Activated CD4-positive, alpha-beta T cell treated with anti-CD3 and anti-CD28 coated beads for 4 hours (primary cell): ENCODE measurements around the gene TSPAN4.

Experiments used
- DNase-seq, 2 donors: peaks; one replicate each; pipeline ENCODE4 v3.0.0-alpha.2; 2020

The TSPAN4 gene

DNA sequence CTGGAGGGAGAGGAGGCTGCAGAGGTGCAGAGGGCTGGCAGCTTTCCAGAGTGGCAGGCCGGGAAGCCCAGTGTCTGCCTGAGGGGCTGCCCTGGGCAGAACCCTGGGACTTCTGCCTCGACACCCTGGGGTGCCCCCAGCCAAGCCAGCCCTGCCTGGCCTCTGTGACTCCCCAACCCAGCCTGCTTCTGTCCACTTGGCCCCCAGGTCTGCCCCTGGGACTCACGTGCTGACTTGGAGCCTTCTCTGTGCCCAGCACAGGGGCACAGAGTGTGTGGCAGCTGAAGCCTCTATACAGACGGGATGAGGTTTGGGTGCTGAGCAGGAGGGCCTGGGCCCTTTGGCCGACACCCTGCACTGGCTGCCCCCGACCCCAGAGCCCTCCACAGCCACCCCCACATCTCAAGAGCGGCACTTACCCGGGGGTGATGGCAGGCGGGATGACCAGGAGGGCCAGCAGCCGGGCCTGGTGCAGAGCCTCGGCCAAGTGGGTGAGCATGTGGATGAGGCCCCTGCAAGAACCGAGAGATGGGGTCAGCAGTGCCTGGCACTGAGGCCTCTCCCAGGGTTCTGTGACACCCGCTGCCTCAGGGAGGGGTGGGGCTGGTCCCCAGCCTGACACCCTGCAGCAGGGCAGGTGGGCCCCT lies 50.5 kb downstream of the TSPAN4 start:
- DNase-seq, result no peak

DNA sequence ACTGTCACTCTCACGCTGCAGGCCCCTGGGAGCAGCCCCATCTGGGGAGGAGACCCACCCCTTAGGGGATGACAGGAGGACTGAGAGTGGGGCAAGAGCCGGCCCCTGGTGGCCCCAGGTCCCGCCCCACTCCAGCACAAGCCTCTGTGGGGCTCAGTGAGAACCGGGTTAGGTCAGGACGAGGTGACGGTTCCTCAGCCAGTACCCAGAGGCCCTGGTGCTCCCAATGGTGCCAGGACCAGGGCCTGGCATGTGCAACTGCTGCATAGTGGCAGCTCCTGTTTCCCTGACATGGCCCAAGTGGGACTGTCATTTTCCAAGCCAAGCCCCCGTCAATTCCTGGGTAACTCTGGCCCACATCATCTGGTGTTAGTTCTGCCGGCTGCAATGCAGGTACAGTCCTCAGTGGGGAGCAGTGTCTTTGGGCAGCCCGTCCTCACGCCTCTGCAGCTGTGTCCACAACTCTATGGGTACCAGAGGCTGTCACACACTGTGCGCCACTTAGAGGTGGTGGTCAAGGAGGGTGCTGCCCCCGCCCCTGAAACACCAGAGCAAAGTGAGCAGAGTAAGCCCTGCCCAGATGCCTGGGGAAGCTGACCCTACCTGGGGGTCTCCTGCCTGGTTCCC lies 52.0 kb downstream of the TSPAN4 start:
- DNase-seq, result no peak

DNA sequence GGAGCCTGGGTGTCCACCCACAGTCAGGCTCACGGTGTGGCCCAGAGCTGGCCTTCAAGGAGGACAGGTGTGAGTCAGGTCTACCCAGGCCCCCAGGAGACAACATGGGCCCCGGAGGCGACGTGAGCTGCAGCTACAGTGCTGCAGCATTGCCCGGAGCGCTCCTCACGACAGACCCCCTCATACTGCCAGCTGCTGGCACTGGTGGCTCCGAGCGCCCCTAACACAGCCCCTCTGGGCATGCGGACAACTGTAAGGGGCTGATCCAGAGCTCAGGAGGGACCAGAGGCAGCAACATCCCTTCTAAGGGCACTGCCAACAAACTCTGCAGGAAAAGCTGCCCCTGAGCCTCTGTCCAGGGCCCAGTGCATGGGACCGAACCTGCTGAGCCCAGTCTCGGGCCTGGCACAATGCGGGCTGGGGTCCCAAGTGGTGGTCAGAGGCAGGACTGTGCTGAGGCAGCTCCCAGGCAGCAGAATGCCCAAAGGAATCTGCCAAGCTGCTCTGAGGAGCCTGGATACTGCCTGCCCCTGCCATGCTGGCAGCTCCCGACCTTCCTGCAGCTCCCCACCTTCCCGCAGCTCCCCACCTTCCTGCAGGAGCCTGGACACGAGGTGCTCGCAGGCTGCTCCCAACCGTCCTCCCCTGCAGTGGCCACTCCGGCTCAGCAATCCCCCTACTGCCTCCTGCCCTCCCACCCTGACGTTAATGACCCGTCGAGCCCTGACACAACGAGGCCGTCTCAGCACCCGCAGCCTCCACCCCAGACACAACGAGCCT lies 52.9 kb downstream of the TSPAN4 start:
- no peak for DNase-seq

DNA sequence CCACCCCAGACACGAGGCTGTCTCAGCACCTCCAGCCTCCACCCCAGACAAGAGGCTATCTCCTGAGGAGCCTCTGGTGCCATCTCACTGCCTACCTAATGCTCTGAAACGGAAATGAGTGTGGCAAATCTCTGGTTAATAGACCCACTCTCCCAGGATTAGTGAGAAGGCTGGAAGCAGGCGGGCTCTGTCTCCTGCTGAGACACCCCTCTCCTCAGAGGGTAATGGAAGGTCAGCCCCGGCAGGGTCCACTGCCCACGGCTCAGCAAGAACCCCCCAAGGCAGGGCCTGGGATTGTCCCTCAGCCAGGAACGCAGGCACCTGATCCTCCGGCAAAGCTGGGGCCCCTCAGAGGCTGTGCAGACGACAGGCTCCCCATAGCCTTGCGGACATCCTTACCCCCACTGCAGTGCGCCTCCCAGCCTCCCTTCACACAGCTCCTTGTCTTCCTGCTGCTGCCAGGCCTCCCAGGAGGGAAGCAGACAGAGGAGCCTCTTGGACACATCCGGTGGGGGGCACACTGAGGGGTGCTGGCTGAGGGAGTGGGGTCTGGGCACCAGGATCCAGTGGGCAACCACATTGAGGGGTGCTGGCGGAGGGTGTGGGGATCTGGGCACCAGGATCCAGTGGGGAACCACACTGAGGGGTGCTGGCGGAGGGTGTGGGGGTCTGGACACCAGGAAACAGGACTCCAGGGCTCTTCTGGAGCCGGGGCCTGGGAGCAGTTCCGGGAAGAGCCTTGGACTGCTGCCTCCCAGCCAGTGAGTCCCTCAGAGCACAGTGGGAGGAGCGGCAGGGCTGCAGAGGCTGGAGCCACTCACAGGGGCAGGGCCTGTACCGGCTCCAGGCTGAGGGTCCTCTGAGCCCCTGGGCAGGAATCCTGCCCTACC lies 54.8 kb downstream of the TSPAN4 start:
- DNase-seq, result no peak

DNA sequence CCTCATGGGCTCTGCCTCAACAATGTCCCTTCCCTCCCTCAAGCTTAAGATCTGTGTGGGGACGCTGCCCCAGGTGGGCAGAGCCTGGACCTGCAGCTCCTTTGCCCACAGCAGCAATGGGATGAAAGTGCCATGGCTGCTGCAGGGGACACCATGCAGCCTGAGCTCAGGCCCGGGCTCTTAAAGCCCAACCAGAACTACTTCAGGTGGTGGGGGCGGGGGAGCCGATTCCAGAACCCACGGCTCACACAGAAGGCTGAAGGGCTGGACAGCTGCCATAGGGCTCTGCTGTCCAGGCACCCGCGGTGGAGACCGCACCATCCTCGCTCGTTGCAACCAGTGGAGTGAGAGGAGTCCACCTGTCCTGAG lies 55.5 kb downstream of the TSPAN4 start:
- no peak for DNase-seq

DNA sequence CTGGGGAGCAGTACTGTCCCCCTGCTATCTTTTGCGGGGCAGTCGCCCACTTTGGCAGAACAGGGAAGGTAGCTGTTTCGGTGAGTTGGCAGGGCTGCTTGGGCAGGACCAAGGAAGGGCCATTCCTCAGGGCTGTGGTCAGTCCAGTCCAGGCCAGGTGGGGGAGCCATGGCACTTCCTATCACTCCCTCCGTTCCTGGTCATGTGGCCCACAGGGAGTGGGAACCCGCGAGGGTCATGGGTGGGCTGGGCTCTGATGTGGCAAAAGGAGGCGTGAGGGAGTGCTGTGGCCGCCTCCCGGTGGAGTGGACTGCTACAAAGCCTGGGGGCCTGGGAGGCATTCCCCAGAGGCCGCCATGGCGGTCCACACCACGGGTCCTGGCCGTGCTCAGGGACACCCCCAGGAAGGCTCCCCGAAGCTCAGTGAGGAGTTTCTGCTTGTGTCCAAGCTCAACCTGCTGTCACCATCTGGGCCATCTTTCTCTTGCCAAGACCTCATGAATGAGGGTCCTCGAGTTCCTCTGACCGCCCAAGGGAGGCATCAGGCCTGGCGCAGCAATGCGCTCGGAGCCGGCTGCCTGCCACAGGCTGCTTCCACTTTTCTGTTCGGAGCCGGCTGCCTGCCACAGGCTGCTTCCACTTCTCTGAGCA lies 56.0 kb downstream of the TSPAN4 start:
- DNase-seq, result no peak

DNA sequence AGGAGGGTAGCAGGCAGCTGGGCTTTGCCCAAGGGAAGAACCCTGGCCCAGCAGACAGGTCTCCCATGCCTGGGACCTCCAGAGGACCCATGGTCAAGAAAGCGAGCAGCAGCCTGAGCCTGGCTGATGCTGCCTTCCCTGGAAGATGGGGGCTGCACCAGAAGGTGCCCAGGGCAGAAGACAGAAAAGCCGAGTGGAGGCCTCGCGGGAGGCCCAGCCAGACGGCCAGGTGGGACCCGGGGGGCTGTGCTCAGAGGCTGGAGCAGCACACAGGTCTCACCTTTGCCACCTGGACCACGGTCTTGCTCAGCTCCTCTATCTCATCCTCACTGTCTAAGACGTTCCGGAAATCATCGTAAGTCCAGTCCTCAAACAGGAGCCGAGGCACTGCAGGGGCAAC lies 57.1 kb downstream of the TSPAN4 start:
- no peak for DNase-seq

DNA sequence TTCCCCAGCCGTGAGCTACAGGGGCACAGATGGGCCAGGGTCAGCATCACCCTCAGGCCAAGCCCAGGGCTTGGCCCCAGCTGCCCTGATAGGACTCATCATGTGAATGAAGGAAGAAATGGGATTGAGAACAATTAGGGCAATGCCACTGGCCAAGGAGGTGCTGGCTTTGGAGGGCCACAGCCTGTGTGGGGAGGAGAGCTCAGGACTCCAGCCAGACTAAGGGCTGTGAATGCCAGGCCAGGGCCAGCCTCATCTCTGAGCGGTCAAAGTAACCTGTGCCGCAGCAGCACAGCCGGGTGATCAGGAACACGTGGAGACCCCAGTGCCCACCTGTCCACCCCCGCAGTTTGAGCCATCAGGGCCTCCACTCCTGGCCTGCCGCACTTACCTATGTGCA lies 57.9 kb downstream of the TSPAN4 start:
- DNase-seq, result no peak

DNA sequence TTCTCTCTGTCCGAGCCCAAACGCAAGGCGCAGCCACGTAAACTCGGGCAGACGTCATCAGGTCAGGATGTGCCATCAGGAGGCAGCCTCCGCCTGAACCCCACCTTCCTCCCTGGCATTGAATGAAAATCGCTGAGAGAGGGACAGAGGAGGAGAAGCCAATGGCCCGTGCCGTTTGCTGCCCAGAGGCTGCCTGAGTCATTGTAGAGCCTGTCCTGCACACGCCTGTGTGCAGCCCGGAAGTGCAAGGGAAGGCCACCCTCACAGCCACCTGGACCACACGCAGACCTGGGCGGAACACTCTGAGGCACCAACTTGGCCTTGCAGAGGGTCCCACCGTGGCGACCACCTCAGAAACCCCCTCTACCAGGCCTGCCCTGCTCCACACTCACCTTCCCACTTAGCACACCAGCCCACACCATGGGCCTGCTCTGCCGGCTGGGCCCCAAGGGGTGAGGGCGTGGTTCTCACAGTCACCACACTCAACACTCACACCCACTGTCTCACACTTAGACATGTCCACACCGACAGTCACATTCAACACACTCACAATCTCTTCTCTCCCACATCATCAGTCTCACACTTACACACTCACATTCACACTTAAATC lies 58.9 kb downstream of the TSPAN4 start:
- no peak for DNase-seq

DNA sequence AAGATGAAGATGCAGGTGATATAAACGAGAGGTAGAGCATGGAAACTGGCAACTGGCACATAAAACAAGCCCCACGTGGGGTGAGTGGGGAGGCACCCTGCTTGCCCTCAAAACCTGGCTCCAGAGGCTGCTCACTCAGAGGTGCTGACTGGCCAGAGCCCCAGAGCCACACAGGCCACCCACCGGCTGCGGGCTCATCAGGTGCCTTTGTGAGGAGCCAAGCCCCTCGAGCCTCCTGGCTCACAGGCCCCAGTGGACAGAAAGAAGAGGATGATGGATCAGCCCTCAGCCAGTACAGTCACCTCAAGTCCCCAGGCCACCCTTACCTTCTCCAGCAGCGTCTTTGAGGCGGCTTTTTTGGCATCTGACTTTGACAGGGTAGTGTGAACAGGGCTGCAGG lies 61.7 kb downstream of the TSPAN4 start:
- no peak for DNase-seq

DNA sequence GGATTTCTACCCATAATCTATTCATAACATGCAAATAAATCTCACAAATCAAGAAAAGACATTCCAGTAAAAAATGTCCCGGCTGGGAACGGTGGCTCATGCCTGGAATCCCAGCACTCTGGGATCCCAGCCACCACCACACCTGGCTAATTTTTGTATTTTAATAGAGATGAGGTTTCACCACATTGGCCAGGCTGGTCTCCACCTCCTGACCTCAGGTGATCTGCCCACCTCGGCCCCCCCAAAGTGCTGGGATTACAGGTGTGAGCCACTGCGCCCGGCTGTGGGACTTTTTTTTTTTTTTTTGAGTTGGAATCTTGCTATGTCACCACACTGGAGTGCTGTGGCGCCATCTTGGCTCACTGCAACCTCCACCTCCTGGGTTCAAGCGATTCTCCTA lies 63.3 kb downstream of the TSPAN4 start:
- DNase-seq, result no peak

DNA sequence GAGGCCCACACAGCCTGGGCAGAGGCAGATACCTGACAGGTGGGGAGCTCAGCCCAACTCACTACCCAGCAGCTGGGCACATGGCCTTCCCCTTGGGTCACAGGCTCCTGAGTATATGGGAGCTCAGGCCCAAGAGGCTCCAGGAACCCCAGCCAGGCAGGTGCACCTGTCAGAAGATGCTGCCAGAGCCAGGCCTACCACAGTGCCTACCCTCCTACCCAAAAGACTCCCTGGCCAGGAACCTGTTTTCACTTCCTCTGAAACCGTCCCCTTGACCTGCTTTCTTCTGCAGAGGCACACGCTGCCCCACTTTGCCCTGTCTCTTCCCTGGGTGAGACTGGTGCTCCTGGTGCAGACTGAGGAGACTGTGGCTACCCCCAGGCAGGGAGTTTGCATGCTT lies 65.0 kb downstream of the TSPAN4 start:
- DNase-seq, result no peak

DNA sequence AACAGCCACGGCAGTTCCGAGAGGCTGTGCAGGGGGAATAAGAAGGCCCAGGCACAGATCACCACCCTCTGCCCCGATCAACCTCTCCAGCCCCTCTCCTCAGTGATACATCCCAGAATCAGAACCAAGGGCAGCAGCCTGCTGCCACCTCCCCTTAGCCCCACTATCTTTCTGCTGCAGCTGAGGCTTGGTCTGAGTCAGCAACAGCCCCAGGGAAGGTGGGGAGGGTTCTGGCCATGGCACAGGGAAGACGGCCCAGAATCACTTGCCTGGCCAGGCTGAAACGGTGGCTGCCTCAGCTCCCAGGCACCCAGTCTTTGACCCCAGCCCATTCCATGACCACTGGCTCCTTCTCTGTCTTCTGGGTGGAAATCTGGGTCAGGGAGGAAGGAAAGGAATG lies 65.6 kb downstream of the TSPAN4 start:
- no peak for DNase-seq

DNA sequence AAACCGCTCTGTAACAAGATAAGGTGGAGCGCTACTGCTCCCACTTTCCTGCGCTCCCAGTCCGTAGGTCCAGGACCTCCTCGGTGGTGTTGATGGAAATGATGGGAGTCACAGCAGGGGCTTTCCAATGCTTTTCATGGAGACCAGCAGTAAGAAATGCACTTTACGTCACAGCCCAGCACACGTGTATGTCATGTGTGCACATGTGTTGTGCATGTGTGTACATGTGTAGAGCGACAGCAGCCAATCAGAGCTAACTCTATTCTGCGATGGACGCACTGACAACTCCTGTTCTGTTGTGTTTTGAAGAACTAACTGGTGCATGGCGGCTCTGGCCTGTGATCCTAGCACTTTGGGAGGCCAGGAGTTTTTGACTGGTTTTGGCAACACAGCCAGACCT lies 66.8 kb downstream of the TSPAN4 start:
- no peak for DNase-seq

DNA sequence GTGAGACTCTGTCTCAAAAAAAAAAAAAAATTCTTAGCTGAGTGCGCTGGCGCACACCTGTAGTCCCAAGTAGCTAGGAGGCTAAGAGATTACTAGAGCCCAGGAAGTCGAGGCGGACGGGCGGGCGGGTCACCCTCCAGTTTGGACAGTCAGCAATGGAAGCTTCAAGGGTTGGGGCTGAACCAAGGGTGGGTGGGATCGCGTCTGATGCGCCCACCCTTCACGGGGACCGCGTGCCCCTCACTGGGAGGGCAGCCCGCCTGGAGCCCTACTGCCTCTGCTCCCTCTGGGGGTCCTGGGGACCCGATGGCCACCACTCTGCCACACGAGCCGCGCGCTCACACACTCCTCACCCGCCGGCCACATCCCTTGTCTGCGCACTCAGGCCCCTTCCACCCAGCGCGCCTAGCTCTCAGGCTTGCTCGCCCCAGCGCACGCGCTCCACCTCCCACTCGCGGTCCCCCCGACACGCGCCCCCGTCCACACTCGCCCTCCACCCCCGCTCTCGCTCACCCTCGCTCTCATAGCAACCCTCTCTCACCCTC lies 67.5 kb downstream of the TSPAN4 start:
- peak; percentile 63 to 77 for DNase-seq

DNA sequence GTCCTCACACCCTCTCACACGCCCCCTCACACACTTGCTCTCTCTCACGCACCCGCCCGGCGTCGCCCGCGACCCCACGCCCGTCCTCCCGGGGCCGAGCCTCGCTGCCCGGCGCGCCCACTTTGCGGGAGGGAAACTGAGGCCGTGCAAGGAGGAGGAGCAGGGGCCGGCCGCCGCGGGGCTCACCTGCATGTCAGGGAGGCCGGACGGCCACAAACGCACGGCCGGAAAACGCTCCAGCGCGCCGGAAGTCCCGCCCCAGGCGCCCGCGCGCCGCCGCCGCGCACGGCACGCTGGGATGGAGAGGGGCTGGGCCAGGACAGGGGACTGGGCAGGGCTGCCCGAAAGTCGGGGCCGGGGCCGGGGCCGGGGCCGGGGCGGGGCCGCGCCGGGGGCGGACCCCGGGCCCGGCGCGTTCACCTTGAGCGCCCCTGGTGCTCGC lies 68.0 kb downstream of the TSPAN4 start, which contains the start of gene CHID1:
TSS of gene CHID1 (minus strand) at position 222 of the 442 bp plus-strand sequence. CDS start 5,994 bp downstream, outside the sequence.
- DNase-seq, result peak; percentile 75 to 76

DNA sequence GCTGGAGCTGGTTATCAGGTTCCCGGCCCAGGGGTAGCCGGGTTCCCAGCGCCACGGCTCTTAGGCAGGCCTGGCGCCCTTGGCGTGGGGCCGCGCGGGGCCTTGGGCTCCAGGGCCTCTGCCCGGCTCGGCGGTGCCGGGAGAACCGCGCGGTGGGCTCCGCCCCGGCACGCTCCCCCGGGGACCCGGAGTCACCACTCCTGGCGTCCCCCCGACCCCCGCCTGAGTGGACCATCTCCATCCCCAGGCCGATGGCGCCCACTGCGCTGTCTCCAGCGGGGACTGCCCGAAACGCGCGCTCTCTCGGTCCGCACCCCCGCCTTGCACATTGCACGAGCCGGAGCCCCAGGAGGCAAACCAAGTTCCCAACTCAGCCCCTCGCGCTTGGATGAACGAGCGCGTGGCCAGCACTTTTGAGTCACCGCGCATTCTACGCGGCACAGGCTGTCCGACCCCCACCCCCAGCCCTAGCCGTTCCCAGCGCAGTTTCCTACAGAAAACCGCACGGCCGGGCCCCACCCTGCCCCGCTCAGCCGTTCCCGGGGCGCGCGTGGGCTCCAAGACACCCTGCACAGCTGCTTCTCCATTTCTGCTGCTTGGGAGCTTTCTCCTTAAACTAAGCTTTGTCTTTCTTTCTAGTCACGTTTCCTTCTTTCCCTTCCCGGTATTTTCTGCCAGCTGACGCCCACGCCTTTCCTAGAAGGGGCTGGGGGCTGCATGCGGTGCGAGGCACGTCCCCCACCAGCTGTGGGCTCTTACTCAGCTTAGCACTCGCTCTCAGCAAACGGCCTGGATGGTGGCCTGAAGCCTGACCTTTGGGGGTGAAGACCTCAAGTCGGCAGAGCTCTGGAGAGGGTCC lies 68.6 kb downstream of the TSPAN4 start:
- DNase-seq, result peak; percentile 31 to 42

DNA sequence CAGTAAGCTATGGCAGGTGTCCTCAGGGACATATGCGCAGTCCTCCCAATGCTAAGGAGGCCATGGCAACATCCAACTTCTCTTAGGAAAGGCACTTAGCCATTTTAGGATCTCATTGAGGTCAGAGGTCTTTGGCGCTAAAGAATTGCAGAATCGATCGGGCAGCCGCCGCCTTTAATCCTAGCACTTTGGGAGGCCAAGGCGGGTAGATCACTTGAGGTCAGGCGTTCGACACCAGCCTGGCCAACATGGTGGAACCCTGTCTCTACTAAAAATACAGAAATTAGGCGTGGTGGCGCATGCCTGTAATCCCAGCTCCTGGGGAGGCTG lies 69.2 kb downstream of the TSPAN4 start:
- DNase-seq, result no peak

DNA sequence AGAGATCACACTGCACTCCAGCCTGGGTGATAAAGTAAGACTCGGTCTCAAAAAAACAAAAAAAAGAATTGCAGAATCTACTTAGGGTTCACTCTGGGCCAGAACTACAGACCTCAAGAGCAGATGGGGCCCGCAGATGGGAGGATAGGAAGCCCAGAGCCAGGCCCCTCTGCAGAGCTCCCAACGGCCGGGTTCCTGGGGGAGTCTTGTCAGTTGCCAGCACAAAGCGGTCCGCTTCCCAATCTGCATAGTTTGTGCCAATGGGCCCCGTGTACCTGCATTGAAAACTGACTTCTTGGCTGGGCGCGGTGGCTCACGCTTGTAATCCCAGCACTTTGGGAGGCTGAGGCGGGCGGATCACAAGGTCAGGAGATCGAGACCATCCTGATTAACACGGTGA lies 69.6 kb downstream of the TSPAN4 start:
- DNase-seq, result no peak

DNA sequence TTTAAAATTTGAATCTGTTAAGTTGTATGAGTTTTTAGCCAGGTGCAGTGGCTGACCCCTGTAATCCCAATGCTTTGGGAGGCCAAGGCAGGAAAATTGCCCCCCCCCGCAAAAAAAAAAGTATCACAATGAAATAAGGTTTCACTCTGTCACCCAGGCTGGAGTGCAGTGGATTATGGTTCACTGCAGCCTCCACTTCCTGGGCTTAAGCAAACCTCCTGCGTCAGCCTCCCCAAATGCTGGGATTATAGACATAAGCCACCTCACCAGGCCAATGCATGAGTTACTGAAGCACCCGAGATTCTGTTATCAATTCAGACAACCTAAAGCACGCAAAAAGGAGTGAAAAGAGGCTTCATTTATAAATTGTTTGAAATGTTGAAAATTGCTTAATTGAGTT lies 70.4 kb downstream of the TSPAN4 start:
- no peak for DNase-seq

DNA sequence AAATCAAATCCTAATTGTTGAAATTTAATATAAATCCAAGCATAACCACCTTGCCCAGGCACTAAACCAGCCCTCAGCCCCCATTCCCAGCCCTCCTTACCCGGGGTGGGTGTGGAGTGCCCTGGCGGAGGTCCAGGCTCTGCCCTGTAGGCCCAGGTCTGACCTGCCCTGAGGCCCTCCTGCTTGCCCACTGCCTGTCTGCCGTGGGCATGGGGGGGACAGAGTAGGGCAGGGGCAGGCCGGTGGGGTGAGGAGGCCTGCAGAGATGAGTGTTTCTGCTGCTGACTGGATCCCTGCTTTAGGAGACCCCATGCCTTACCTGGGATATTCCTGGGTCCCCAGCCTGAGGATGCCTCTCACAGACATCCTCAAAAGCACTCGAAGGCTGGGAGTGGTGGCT lies 71.6 kb downstream of the TSPAN4 start:
- DNase-seq, result no peak
